NT2/D1 (cell line): ENCODE results near the gene TST.

ENCODE experiments used
- YY1 ChIP-seq: IDR thresholded peaks from 2 replicates; pipeline ENCODE4 v1.6.1; 2011; ENCODE audit not compliant: insufficient read length, insufficient read depth
- ZNF274 ChIP-seq: IDR thresholded peaks from 2 replicates; pipeline ENCODE4 v1.6.1; 2011; ENCODE audit warnings: mild to moderate bottlenecking, low read depth, low read length

- TF ChIP-seq YY1: no peak
- no peak for TF ChIP-seq ZNF274
These were observed 3.7 kb downstream of the TST start for GRCh38 chr22:37015587-37015878.
